Ishikawa (cell line): ENCODE measurements around the gene PPM1J.
A peak's percentile ranks its signal among the peaks of the same experiment; 100 is the strongest.

ENCODE experiments used
- CREB1 ChIP-seq: IDR thresholded peaks from 2 replicates; pipeline ENCODE4 v1.6.1; 2012; ENCODE audit warnings: low read depth
- EGR1 ChIP-seq: IDR thresholded peaks from 2 replicates; pipeline ENCODE4 v1.6.1; 2012
- EP300 ChIP-seq: IDR thresholded peaks from 2 replicates; pipeline ENCODE4 v1.6.1; 2012; ENCODE audit warnings: borderline replicate concordance
- FOXM1 ChIP-seq: IDR thresholded peaks from 2 replicates; pipeline ENCODE4 v1.6.1; 2012; ENCODE audit warnings: low read depth, borderline replicate concordance
- RAD21 ChIP-seq: IDR thresholded peaks from 2 replicates; pipeline ENCODE4 v1.6.1; 2012; ENCODE audit warnings: low read depth
- TAF1 ChIP-seq: IDR thresholded peaks from 2 replicates; pipeline ENCODE4 v1.6.1; 2012; ENCODE audit warnings: low read depth, mild to moderate bottlenecking
- YY1 ChIP-seq: IDR thresholded peaks from 2 replicates; pipeline ENCODE4 v1.6.1; 2012; ENCODE audit warnings: low read depth
- TF ChIP-seq, protein P1 (sequence below): IDR thresholded peaks from 2 replicates; pipeline ENCODE4 v1.6.1; 2012
- TF ChIP-seq, protein P2 (sequence below): IDR thresholded peaks from 2 replicates; pipeline ENCODE4 v1.6.1; 2012; ENCODE audit warnings: low read depth, mild to moderate bottlenecking
- TF ChIP-seq, protein P3 (sequence below): IDR thresholded peaks from 2 replicates; pipeline ENCODE4 v1.6.1; 2012

DNA sequence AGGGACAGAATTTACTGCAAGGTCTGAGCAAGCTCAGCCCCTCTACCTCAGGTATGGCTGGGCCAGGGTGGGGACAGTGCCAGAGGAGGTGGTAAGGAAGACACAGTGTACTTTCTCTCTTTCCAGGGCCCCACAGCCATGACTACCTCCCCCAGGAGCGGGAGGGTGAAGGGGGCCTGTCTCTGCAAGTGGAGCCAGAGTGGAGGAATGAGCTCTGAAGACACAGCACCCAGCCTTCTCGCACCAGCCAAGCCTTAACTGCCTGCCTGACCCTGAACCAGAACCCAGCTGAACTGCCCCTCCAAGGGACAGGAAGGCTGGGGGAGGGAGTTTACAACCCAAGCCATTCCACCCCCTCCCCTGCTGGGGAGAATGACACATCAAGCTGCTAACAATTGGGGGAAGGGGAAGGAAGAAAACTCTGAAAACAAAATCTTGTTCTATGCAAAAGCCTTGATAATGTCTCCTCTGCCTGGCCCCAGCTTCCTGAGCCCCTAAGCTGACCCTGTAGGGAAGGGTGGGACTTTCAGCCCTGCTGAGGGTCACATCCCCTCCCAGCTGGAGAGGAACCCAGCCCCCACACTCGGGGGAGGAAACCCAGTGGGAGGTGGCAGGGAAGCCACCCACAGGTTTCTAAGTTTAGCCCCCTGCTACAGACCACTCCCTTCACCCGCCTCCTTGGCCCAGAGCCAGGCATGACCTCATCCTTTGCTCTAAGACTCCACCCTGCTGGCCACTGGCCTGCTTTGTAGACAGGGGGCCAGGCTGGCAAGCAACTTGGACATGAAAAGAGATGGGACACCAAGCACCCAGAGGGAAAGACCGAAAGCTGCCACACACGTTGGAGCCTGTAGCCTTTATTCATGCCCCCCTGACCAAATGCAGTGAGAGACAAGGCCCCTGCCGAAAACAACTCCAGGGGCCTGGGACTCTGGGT is 14.6 kb downstream of the PPM1J start:
- TF ChIP-seq EGR1 (peak; percentile 97), RAD21 (peak; percentile 0; the same call in 1 of the 2 replicates), YY1 (no peak), EP300 (peak; percentile 59; the same call in 1 of the 2 replicates), CREB1 (no peak), TAF1 (no peak), FOXM1 (no peak; the same call in 1 of the 2 replicates)
- TF ChIP-seq, protein P1, sequence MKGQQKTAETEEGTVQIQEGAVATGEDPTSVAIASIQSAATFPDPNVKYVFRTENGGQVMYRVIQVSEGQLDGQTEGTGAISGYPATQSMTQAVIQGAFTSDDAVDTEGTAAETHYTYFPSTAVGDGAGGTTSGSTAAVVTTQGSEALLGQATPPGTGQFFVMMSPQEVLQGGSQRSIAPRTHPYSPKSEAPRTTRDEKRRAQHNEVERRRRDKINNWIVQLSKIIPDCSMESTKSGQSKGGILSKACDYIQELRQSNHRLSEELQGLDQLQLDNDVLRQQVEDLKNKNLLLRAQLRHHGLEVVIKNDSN: no peak
- TF ChIP-seq, protein P2, sequence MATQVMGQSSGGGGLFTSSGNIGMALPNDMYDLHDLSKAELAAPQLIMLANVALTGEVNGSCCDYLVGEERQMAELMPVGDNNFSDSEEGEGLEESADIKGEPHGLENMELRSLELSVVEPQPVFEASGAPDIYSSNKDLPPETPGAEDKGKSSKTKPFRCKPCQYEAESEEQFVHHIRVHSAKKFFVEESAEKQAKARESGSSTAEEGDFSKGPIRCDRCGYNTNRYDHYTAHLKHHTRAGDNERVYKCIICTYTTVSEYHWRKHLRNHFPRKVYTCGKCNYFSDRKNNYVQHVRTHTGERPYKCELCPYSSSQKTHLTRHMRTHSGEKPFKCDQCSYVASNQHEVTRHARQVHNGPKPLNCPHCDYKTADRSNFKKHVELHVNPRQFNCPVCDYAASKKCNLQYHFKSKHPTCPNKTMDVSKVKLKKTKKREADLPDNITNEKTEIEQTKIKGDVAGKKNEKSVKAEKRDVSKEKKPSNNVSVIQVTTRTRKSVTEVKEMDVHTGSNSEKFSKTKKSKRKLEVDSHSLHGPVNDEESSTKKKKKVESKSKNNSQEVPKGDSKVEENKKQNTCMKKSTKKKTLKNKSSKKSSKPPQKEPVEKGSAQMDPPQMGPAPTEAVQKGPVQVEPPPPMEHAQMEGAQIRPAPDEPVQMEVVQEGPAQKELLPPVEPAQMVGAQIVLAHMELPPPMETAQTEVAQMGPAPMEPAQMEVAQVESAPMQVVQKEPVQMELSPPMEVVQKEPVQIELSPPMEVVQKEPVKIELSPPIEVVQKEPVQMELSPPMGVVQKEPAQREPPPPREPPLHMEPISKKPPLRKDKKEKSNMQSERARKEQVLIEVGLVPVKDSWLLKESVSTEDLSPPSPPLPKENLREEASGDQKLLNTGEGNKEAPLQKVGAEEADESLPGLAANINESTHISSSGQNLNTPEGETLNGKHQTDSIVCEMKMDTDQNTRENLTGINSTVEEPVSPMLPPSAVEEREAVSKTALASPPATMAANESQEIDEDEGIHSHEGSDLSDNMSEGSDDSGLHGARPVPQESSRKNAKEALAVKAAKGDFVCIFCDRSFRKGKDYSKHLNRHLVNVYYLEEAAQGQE: no peak
- TF ChIP-seq, protein P3, sequence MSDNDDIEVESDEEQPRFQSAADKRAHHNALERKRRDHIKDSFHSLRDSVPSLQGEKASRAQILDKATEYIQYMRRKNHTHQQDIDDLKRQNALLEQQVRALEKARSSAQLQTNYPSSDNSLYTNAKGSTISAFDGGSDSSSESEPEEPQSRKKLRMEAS: no peak; the same call in 1 of the 2 replicates
